GM19467 (cell line): ENCODE data around the gene MTMR1.
A peak's percentile ranks its signal among the peaks of the same experiment; 100 is the strongest.

Experiments
- ATAC-seq: cut with Tn5 transposase; IDR thresholded peaks from one replicate; pipeline ENCODE4 v1.9.1; 2021; ENCODE audit warnings: mild to moderate bottlenecking, moderate library complexity; ENCODE audit not compliant: unreplicated experiment

The MTMR1 gene

GRCh38 chrX:150692831-150693724, at the start of gene MTMR1:
MTMR1 (plus strand) TSS chrX:150693396; CDS start chrX:150693531, 135 bp downstream.
- ATAC-seq = peak; percentile 48

GRCh38 chrX:150643958-150644357, 49.2 kb upstream of the MTMR1 start:
- no peak for ATAC-seq

GRCh38 chrX:150644422-150644821, 48.8 kb upstream of the MTMR1 start:
- no peak for ATAC-seq

- no peak for ATAC-seq
Measured at GRCh38 chrX:150647331-150647730, 45.9 kb upstream of the MTMR1 start.

- ATAC-seq = no peak
Measured at GRCh38 chrX:150648296-150648940, 44.8 kb upstream of the MTMR1 start.

- no peak for ATAC-seq
Measured at GRCh38 chrX:150649096-150649870, 43.9 kb upstream of the MTMR1 start.

- no peak for ATAC-seq
Measured at GRCh38 chrX:150651906-150652305, 41.3 kb upstream of the MTMR1 start.

GRCh38 chrX:150655788-150656187, 37.4 kb upstream of the MTMR1 start:
- no peak for ATAC-seq

GRCh38 chrX:150663073-150663472, 30.1 kb upstream of the MTMR1 start:
- no peak for ATAC-seq

GRCh38 chrX:150664290-150664689, 28.9 kb upstream of the MTMR1 start:
- ATAC-seq = no peak

- ATAC-seq = no peak
Measured at GRCh38 chrX:150676221-150676620, 17.0 kb upstream of the MTMR1 start.

GRCh38 chrX:150680974-150681373, 12.2 kb upstream of the MTMR1 start:
- ATAC-seq = no peak

- ATAC-seq = no peak
Measured at GRCh38 chrX:150683112-150683511, 10.1 kb upstream of the MTMR1 start.

GRCh38 chrX:150683536-150684146, 9.6 kb upstream of the MTMR1 start:
- ATAC-seq = no peak

GRCh38 chrX:150688911-150689451, 4.2 kb upstream of the MTMR1 start:
- no peak for ATAC-seq

- no peak for ATAC-seq
Measured at GRCh38 chrX:150690126-150690525, 3.1 kb upstream of the MTMR1 start.

GRCh38 chrX:150692296-150692695, 900 bp upstream of the MTMR1 start:
- no peak for ATAC-seq

- ATAC-seq = peak; percentile 70
Measured at GRCh38 chrX:150693725-150694574, 754 bp downstream of the MTMR1 start.

GRCh38 chrX:150694738-150695410, 1.7 kb downstream of the MTMR1 start:
- ATAC-seq = no peak
